GM18951 (cell line): ENCODE results near the gene POLH.
A peak's percentile ranks its signal among the peaks of the same experiment; 100 is the strongest.

Experiments
- POLR2A ChIP-seq: IDR thresholded peaks from 4 replicates; pipeline ENCODE4 v1.6.1; 2011; ENCODE audit warnings: mild to moderate bottlenecking; ENCODE audit not compliant: insufficient read length, insufficient read depth; ENCODE audit errors: extremely low read depth
- in situ Hi-C: fragments of 300-500 bp; cut with MboI; formaldehyde crosslinking; loops from one replicate; pipeline ENCODE4 v1.12.0; 2022; ENCODE audit warnings: low sequenced_read_pairs, mixed read lengths, inconsistent platforms; ENCODE audit not compliant: unreplicated experiment

Gene POLH

DNA sequence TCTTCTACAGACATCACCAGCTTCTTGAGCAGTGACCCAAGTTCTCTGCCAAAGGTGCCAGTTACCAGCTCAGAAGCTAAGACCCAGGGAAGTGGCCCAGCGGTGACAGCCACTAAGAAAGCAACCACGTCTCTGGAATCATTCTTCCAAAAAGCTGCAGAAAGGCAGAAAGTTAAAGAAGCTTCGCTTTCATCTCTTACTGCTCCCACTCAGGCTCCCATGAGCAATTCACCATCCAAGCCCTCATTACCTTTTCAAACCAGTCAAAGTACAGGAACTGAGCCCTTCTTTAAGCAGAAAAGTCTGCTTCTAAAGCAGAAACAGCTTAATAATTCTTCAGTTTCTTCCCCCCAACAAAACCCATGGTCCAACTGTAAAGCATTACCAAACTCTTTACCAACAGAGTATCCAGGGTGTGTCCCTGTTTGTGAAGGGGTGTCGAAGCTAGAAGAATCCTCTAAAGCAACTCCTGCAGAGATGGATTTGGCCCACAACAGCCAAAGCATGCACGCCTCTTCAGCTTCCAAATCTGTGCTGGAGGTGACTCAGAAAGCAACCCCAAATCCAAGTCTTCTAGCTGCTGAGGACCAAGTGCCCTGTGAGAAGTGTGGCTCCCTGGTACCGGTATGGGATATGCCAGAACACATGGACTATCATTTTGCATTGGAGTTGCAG lies 37.9 kb downstream of the POLH start:
- in situ Hi-C loops, result no loop called here
- TF ChIP-seq POLR2A, result no peak

GRCh38 chr6:43614396-43614730 lies 38.4 kb downstream of the POLH start:
- TF ChIP-seq POLR2A, result no peak
- in situ Hi-C loops, result no loop called here

GRCh38 chr6:43616725-43617472 lies 40.9 kb downstream of the POLH start:
- in situ Hi-C loops, result no loop called here
- TF ChIP-seq POLR2A, result no peak

DNA sequence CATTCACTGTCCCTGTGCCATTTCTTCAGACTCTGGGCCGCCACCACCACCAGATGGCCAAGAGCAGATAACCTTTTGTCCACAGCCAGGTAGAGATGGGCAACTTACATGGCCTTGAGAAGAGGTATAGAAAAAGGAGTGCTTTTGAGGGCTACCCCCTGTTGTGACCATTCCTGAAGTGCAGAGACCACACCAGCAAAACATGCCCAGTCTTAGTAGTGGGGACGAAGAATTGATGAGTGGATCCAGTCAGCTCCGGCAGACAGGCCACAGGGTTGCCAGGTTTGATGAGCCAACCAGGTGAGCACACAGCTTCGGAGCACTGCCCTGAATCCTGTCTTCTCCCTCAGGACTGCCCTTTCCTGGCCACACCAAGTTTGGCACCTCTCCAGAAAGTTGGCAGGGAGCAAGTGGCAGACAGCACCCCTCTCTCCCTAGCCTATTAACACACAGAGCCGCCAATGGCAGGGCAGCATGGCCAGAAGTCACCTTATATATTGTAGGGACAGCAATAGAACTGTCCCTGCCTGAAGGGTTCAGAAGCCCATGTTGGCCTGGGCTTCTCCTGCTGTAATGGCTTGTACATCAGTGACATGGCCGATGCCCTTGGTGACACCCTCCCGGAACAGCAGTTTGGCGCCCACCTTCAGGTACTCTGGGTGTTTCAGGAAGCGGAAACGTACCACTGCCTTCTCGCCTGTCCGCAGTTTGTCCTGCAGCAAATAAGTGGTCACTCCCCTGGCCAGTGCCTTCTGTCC lies 45.3 kb downstream of the POLH start:
- in situ Hi-C loops, result no loop called here

GRCh38 chr6:43621836-43622180 lies 45.8 kb downstream of the POLH start:
- in situ Hi-C loops, result no loop called here
- no peak for TF ChIP-seq POLR2A

More for the DNA sequence above, 45.3 kb downstream of the POLH start:
- TF ChIP-seq POLR2A, result no peak

DNA sequence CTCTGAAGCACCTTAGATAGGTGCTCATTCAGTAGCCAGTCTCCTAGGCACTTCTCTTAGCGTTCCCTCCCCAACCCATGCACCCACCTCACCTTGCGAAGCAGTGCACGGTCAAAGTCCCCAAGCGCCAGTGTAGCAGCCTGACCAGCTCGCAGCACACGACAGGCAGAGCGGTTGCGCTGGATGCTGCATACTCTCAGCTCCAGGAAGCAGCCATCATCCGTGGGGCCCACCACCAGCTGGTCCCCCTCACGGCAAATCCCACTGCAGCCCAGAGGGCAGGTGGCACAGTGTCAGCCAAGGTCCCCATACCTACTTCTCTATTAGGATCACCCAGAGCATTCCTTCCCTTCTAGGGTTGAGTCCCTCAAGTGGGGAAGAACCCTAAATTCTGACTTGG lies 46.6 kb downstream of the POLH start:
- peak; percentile 24 for TF ChIP-seq POLR2A

GRCh38 chr6:43623880-43624785 lies 48.1 kb downstream of the POLH start:
- in situ Hi-C loops, result no loop called here
- TF ChIP-seq POLR2A, result no peak

More for the DNA sequence above, 46.6 kb downstream of the POLH start:
- in situ Hi-C loops, result no loop called here

DNA sequence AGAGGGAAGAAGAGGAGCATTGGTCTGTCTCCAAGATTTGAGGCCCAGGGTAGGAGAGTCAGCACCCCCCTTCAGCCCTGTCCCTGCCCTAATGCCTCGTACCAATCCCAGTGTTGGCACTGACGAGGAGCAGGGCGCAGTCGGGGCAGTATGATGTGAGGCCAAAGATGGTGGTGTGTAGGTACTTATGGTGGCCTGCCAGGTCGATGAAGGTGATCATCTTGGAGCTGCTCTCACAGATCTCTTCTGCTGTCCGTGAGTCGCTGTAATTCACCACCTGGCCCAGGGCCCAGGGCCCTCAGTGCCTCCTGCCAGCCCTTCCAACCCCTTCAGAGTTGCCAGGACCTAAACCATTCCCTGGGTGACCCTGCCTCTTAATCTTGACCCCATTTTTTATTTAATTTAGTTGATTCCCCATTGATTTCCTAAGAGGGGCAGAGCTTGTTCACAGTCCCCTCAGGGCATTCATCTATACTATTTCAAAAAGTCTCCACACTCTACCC lies 48.9 kb downstream of the POLH start:
- in situ Hi-C loops, result no loop called here
- TF ChIP-seq POLR2A, result no peak

DNA sequence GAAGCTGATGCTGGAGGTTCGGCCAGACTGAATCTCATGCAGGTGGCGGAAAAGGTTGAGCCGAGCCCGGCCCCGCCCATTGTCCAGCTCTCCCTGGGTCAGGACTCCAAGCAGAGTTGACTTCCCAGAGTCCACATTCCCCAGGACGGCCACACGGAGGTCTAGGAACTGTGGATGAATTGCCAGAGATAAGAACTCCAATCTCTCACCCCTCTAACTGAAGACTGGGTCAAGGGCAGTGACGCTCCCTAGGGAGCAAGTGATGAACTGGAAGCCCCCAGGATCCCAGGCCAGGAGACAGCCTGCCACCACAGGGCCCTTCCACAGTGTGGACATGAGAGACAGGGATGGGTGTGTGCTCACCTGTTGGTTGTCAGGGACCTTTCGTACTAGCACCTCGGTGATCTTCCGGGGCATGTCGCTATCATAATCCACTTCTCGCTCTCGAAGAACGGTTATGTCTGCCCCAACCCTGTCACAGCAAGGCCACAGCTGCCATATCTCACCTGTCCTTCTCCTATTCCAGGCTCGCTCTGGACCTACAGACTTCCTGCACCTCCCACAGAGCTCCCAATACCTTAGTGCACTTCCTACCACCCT lies 49.5 kb downstream of the POLH start:
- in situ Hi-C loops, result no loop called here
- TF ChIP-seq POLR2A, result no peak

- in situ Hi-C loops, result no loop called here
- no peak for TF ChIP-seq POLR2A
Measured at GRCh38 chr6:43627008-43627825, 51.2 kb downstream of the POLH start.

GRCh38 chr6:43628393-43629103 lies 52.6 kb downstream of the POLH start:
- in situ Hi-C loops, result no loop called here
- TF ChIP-seq POLR2A, result peak; percentile 30
